ENCODE results near the gene NECTIN1. TPM values are rescaled to one million over a fixed set of nuclear protein-coding genes. Genes with fewer than 3 reads are reported as not detected.

Gene NECTIN1
- total and polyA plus RNA-seq, 2 of the 4 experiments (the other 2 are of a cell fraction) = 2.3 to 4.2 TPM

DNA sequence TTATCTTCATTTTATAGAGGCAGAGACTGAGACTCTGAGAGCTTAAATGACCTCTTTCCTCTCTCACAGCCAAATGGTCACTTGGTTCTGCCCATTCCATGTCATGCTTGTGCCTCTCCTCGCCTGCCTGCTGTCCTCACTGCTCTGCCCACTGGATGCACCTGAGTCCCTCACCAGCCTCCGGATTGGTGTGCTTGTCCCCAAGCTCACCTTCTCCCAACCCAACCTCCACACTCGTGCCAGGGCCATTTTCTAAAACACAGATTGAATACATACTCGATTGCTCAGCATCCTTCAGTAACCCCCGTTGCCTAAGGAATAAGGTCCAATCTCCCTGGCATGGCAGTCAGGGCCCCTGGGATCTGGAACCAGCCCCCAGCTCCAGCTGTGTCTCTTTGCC is 28.4 kb upstream of the NECTIN1 start:
- in situ Hi-C loops (cut with MboI; ENCODE audit: low sequenced_read_pairs) (no loop called here), intact Hi-C loops (cut with micrococcal nuclease) (no loop called here), dilution Hi-C loops (cut with HindIII; ENCODE audit: low sequenced_read_pairs, unreplicated experiment) (no loop called here)
- Histone ChIP-seq H2AK5ac (ENCODE audit: low read depth, low read length) (no peak overlapping the region), H3K9me3 (ENCODE audit: control insufficient read depth, insufficient read depth, low read length) (0 out of 2 replicates have a peak, but pooled peaks cover 2% of the 10 kb centered on the region), H4K5ac (ENCODE audit: low read depth, low read length) (no peak overlapping the region), H3K27ac (ENCODE audit: insufficient read depth, low read length) (no peak overlapping the region), H3K36me3 (ENCODE audit: control insufficient read depth, insufficient read depth, low read length) (no peaks in the 10 kb centered on the region), H3K79me1 (ENCODE audit: low read depth in 1 of 2, low read length in 2 of 2) (no peaks in the 10 kb centered on the region), H3K9ac (ENCODE audit: low read depth, low read length) (no peak overlapping the region), H3K4me2 (ENCODE audit: low read depth, low read length) (no peak overlapping the region), H2BK15ac (ENCODE audit: low read depth, low read length) (no peak overlapping the region), H3K14ac (replicated peaks; ENCODE audit: low read depth, low read length) (no peak overlapping the region), H2BK120ac (ENCODE audit: low read depth, low read length) (no peak overlapping the region), H3K4ac (ENCODE audit: low read depth, low read length) (no peak overlapping the region), H3K27me3 (ENCODE audit: control insufficient read depth, insufficient read depth, low read length) (peaks cover 33% of the 10 kb centered on the region), H2BK20ac (ENCODE audit: low read depth, low read length) (no peak overlapping the region), H2AFZ (replicated peaks; ENCODE audit: low read length, poor library complexity) (no peak overlapping the region), H2BK5ac (ENCODE audit: low read depth, low read length, poor library complexity, severe bottlenecking) (no peak overlapping the region), H4K91ac (ENCODE audit: insufficient read depth, low read depth, low read length) (no peak overlapping the region), H4K20me1 (ENCODE audit: insufficient read depth, low read length) (no peaks in the 10 kb centered on the region), H4K8ac (ENCODE audit: low read depth in 2 of 2, low read length in 2 of 2) (no peak overlapping the region), H3K18ac (ENCODE audit: low read depth, low read length) (no peak overlapping the region), H3K4me3 (ENCODE audit: insufficient read depth, low read depth, low read length) (no peak overlapping the region), H3K56ac (ENCODE audit: extremely low read depth, insufficient read depth, low read length) (no peak overlapping the region), H3K9me1 (ENCODE audit: insufficient read depth, low read length) (no peaks in the 10 kb centered on the region), H3K23ac (ENCODE audit: low read depth, low read length) (no peak overlapping the region), H3K4me1 (ENCODE audit: control insufficient read depth, insufficient read depth, low read length) (no peaks in the 10 kb centered on the region), H2AK9ac (replicated peaks; ENCODE audit: low read depth, low read length, poor library complexity) (no peak overlapping the region)
- no peak for TF ChIP-seq RFX5 (IDR thresholded peaks at IDR 0.05; ENCODE audit: low read depth, low read length)
- no peak for TF ChIP-seq SMC3 (IDR thresholded peaks at IDR 0.05; ENCODE audit: low read depth, low read length)
- TF ChIP-seq BHLHE40 (IDR thresholded peaks at IDR 0.05; ENCODE audit: low read depth, low read length) = no peak
- TF ChIP-seq CHD1 (IDR thresholded peaks at IDR 0.05; ENCODE audit: low read depth, low read length) = no peak
- TF ChIP-seq, protein P1, sequence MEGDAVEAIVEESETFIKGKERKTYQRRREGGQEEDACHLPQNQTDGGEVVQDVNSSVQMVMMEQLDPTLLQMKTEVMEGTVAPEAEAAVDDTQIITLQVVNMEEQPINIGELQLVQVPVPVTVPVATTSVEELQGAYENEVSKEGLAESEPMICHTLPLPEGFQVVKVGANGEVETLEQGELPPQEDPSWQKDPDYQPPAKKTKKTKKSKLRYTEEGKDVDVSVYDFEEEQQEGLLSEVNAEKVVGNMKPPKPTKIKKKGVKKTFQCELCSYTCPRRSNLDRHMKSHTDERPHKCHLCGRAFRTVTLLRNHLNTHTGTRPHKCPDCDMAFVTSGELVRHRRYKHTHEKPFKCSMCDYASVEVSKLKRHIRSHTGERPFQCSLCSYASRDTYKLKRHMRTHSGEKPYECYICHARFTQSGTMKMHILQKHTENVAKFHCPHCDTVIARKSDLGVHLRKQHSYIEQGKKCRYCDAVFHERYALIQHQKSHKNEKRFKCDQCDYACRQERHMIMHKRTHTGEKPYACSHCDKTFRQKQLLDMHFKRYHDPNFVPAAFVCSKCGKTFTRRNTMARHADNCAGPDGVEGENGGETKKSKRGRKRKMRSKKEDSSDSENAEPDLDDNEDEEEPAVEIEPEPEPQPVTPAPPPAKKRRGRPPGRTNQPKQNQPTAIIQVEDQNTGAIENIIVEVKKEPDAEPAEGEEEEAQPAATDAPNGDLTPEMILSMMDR (conservative IDR thresholded peaks at IDR 0.05; ENCODE audit: low read depth, low read length) = no peak
- no peak for TF ChIP-seq FOS (IDR thresholded peaks at IDR 0.05; ENCODE audit: low read depth, low read length)
- TF ChIP-seq, protein P2, sequence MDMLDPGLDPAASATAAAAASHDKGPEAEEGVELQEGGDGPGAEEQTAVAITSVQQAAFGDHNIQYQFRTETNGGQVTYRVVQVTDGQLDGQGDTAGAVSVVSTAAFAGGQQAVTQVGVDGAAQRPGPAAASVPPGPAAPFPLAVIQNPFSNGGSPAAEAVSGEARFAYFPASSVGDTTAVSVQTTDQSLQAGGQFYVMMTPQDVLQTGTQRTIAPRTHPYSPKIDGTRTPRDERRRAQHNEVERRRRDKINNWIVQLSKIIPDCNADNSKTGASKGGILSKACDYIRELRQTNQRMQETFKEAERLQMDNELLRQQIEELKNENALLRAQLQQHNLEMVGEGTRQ (IDR thresholded peaks at IDR 0.05; ENCODE audit: low read depth, low read length) = no peak
- TF ChIP-seq CEBPB (IDR thresholded peaks at IDR 0.05; ENCODE audit: low read depth, low read length) = no peak
- ATAC-seq (ENCODE audit: low read depth) (no peak), DNase-seq (no peak)
- BruUV-seq (replicated peaks) = no TSS peak
- CTCF ChIA-PET = interaction anchor here (0.6 kb wide), 1 partner anchor 14 kb away, joined by 3 read pairs; no protein-coding TSS in a partner anchor
- WGBS, 2 experiments (ENCODE audit: extremely low coverage in 2 of 2, insufficient read length in 1 of 2) = 32% methylated on average over 4 of the region's 5 CpGs; no CpG with 5 or more reads in 1 of the 2 experiments
- POLR2A ChIA-PET (ENCODE audit: unreplicated experiment) = no interaction called here

Measured in IMR-90 (cell line).